KBM-7 (cell line): Measurements from ENCODE around the gene KCNJ3.
"Not testable (repeated sequence)": the region's sequence is repeated elsewhere in the genome, so short reads cannot be mapped to it uniquely, and the experiment has no call there.

Experiments
- DNase-seq: peaks from one replicate; pipeline ENCODE4 v3.0.0-alpha.2; 2015
- in situ Hi-C: fragments of 300-500 bp; cut with MboI; formaldehyde crosslinking; loops from 2 replicates; pipeline ENCODE4 v1.14.3; 2020; ENCODE audit warnings: low sequenced_read_pairs, low pct_unique_long_range_greater_than_20kb, mixed read lengths

KCNJ3 gene

DNA sequence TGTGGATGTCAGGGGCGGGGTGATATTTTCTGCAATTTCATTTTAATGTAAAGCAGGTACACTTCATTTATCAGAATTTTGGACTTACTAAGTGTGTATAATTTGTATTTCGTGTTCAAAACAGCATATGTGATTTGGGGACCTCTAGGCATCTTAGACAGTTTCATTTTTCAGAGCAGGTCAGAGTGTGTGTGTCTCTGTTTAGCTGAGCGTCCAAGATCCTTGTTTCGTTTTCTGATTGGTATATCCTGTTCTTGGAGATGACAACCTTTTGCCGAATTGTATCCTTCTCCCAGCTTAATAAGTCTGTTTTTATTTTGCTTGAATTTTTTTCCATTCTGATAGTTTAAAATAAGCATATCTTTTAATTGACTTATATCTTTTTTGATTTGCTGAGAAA lies 128.3 kb downstream of the KCNJ3 start:
- DNase-seq, result no peak
- in situ Hi-C loops, result no loop called here

DNA sequence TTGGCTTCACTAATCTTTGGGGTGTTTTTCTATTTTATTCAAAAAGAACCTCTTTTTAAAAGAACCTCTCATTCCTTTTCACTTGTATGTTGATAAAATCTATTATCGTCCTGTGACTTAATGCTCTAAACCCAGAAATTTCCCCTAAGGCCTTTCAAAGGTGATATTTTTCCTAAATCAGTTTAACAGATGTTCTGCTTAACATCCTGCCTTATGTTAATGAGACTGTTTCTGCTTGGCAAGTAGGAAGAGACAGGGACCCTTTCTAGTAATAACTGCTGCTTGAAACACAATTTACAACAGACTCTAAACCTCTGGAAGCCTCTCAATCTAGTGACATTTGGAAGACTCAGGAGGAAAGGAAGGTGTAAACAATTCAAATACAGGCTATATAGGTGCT lies 128.8 kb downstream of the KCNJ3 start:
- DNase-seq, result no peak
- in situ Hi-C loops, result no loop called here

DNA sequence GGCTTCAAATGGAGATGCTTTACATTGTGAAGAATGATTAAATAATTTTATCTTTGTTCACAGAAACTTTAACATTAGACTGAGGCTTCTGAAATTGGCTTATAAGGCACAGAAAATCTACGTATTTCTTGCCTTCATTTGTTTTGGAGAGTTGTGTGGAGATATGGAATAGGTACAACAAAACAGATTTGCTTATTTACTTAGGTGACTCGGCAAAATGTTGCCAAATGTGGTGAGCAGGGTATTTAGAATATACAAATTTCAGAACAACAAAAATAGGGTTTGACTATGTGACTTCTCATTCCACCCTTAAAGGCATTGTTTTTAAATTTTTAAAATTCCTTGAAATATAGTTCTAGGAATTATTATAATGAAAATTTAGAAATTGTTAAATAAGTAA lies 134.2 kb downstream of the KCNJ3 start:
- in situ Hi-C loops, result no loop called here

DNA sequence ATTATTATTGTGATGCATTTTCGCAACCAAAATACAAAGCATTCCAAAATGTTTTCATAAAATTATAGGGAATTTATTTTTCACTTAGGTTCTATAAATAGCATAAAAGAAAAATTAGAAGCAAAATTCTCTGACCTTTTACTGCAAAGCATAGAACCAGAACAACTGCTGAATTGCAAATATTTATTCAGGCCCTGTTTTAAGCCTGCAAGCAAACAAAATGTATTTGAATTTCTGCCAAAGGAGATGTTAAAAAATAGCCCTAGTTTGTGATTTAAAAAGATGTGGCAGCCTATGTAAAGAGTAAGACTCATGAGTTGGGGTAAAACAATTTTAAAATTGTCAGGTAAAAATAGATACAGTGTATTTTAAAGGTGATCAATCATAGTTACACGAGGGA lies 138.1 kb downstream of the KCNJ3 start:
- in situ Hi-C loops, result no loop called here
- no peak for DNase-seq

More for the DNA sequence above, 134.2 kb downstream of the KCNJ3 start:
- DNase-seq, result no peak

DNA sequence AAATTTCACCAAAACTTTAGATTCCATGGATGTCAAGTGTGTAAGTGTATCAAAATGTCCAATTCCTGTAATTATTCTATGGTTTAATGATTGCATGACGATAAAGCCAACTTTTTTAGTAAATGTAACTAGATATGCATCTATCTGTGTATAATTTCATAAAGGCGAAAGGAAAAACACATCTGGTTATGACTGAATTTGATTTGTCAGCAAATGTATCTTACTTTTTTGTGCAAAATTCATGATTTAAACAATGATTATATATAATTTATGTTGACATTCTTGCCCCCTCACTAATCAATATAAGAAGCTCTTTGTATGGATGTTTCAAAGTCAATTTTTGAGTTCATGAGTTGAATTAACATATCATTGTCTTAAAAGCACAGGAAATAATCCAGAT lies 138.5 kb downstream of the KCNJ3 start:
- DNase-seq, result no peak
- in situ Hi-C loops, result no loop called here

DNA sequence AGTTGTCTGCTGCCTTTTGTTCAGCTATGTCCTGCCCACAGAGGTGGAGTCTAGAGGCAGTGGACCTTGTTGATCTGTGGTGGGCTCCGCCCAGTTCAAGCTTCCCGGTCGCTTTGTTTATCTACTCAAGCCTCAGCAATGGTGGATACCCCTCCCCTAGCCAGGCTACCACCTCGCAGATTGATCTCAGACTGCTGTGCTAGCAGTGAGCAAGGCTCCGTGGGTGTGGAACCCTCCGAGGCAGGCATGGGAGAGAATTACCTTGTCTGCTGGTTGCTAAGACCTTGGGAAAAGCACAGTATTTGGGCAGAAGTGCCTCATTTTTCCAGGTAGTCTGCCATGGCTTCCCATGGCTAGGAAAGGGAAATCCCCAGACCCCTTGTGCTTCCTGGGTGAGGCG lies 146.0 kb downstream of the KCNJ3 start:
- no peak for DNase-seq
- in situ Hi-C loops, result no loop called here

DNA sequence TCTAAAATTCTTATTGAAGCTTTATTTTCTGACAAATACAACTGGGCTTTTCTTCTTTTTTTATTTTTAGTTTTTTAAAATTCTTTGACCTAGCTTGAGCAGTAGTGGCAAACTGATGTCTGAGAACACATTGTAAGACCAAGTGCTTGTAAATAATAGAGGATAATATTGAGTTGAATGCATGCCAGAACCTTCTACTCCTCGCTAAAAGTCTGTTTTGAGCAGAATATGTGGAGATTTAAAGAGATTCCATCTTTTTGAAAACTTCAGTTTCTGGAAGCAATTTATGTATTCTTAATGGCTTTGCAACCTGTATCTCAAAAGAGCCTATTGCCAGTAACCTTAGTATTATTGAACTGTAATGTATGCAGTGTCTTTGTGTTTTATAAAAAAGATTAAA lies 148.3 kb downstream of the KCNJ3 start:
- in situ Hi-C loops, result no loop called here
- DNase-seq, result no peak

DNA sequence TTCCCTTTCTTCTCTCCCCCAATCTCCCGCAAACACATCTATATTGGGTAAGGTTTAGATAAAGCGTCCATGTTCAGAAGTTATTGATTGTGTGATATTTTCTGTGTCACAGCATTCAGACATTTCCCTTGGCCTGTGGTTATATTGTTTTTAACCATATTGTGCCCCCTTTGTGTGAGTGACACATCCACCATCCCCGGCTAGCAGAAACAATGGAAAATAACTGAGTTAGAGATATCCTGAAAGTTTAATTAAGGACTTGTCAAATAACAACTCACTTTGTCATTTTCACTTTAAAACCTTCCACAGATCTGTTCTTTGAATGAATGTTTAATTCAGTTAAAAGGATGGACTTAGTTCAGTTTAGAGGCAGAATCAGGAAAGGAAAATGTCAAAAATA lies 151.0 kb downstream of the KCNJ3 start:
- in situ Hi-C loops, result no loop called here
- DNase-seq, result no peak

DNA sequence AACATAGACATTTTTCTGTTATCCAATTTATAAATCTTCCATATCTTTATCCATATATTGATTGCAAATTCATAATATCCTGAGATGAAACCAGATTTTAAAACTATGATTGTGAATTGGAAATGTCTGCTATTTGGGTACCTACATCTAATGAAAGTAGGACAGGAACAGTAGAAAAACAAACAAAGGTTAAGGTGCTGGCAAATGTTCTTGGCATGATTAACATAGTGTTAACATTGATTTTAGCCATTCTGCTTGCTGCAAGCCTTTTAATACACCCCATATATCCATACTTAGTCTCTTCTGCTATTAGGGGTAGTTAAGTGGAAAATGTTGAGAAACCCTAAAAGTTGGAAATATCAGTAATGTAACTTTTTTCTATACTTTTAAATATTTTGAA lies 152.0 kb downstream of the KCNJ3 start:
- no peak for DNase-seq
- in situ Hi-C loops, result no loop called here

DNA sequence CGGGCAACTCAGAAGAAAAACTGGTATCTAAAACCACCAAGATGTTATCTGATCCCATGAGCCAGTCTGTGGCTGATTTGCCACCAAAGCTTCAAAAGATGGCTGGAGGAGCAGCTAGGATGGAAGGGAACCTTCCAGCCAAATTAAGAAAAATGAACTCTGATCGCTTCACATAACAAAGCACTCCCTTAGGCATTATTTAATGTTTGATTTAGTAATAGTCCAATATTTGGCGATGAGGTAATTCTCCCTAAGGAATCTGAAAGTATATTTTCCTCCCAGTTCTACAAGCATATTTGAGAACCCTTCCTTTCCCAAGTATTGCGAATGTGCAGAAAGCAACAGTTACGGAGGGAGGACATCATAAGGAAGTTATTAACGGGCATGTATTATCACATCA lies 156.6 kb downstream of the KCNJ3 start:
- in situ Hi-C loops, result no loop called here

DNA sequence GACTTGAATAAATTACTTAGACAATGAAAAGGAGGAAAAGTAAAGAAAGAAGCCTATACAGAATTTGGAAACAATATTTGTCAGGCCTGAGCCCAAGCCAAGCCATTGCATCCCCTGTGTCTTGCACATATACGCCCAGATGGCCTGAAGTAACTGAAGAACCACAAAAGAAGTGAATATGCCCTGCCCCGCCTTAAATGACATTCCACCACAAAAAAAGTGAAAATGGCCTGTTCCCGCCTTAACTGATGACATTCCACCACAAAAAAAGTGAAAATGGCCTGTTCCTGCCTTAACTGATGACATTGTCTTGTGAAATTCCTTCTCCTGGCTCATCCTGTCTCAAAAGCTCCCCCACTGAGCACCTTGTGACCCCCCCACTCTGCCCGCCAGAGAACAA lies 168.7 kb downstream of the KCNJ3 start:
- in situ Hi-C loops, DNase-seq: not testable (repeated sequence)

More for the DNA sequence above, 156.6 kb downstream of the KCNJ3 start:
- no peak for DNase-seq

DNA sequence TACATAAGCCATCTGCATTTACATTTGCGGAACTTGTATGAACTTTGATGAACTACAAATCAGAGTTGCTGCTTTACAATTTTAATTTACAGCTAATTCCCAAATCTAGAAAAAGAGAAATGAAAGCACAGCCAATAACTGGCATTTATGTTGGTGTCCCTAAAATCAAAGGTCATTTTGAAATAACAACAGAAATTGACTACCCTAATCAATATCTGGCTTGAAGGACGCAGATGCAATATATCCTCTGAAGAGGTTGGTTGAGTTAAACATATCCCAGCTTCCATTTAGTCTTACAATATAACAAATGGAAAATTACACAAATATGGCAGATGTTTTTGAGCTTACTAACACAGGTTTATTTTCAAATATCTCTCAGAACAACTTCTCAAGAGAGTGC lies 177.5 kb downstream of the KCNJ3 start:
- DNase-seq, result no peak
- in situ Hi-C loops, result no loop called here

DNA sequence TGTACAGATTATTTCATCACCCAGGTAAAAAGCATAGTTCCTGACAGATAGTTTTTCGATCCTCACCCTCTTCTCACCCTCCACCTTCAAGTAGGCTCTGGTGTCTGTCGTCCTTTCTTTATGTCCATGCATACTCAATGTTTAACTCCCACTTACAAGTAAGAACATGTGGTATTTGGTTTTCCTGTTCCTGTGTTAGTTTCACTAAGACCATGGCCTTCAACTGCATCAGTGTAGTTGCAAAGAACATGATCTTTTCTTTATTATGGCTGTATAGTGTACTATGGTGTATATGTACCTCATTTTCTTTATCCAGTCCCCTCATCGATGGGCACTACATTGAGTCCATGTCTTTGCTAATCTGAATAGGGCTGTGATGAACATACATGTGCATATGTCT lies 184.2 kb downstream of the KCNJ3 start:
- in situ Hi-C loops, result no loop called here

DNA sequence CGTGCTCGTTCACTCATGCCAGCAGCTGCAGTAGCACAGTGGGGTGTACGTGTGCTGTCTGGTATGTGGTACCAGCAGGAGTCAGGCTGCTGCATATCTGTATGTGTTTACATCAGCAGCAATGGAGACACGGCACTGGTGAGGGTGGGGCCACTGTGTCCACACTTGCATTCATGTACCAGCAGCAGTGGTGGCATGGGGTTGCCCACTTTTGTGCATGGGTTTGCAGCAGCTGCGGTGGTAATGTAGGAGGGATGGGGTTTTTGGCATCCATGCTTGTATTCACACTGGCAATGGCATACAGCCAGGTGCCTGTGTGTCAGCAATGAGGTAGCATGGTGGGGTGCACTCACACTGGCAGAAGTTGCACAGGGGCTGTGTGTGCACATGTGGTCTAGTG lies 187.8 kb downstream of the KCNJ3 start:
- in situ Hi-C loops, result no loop called here
- DNase-seq, result no peak

More for the DNA sequence above, 184.2 kb downstream of the KCNJ3 start:
- no peak for DNase-seq

DNA sequence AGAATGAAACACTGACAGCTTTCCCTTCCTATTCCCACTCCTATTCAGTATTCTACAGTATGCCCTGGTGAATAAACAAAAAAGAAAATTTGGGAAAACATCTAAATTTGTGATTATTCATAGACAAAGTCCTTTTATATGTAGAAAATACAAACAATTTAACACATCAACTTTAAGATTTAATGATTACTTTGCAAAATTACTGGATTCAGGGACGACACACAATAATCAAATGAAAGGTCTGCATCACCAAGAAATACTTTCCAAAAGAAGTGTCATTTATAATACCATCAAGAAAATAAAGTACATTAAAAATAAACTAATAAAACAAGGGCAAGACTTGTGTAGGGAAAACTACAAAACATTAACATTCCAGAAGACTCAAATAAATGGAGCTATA lies 199.8 kb downstream of the KCNJ3 start:
- in situ Hi-C loops, result no loop called here
- no peak for DNase-seq

DNA sequence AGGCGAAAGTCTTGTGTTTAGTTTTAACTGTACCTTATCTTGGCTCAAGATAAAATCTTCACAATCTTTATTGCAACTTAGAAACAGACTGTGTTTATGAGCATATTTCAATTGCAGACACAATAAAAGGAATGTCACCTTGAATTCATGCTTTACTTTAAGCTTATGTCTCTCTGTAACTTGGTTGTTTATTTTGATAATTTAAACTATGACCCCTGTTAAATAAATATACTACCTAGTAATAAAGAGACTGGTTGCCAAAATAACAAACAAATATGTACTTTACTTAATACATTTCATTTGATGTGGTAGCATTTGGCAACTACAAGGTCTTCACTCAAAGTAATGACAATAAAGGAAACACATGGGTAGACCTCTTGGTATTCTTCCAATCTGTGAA lies 202.6 kb downstream of the KCNJ3 start:
- no peak for DNase-seq
- in situ Hi-C loops, result no loop called here
